Caco-2 (cell line): ENCODE measurements around the gene HRC. TPM values are rescaled to one million over a fixed set of nuclear protein-coding genes. Genes with fewer than 3 reads are reported as not detected.
A peak's percentile ranks its signal among the peaks of the same experiment; 100 is the strongest.

Experiments
- BruUV-seq: library from RNA; stranded (reverse); fragments of 400-500 nt; replicated peaks from 2 replicates; lab custom pipeline; 2021; lab: Mats Ljungman, UMichigan
- CTCF ChIA-PET: fragments of 300-600 bp; sonication (Branson Sonifier 250); formaldehyde crosslinking; loops from one replicate; lab custom pipeline; 2022; ENCODE audit warnings: antibody characterized with exemption; lab: Charles Lee
- POLR2A ChIA-PET: fragments of 300-600 bp; sonication (Branson Sonifier 250); formaldehyde crosslinking; loops from one replicate; lab custom pipeline; 2022; ENCODE audit warnings: antibody characterized with exemption; lab: Charles Lee
- DNase-seq, 2 experiments: peaks; one replicate each; pipeline versions ENCODE4 v3.0.0 to v3.0.0-alpha.2; 2020 to 2022
- H3K27me3 ChIP-seq: replicated peaks from 2 replicates; pipeline ENCODE4 v1.6.0; 2011; ENCODE audit warnings: low read length; ENCODE audit not compliant: control insufficient read depth, insufficient read depth
- H3K36me3 ChIP-seq: 2 replicates; pipeline ENCODE4 v1.5.1; 2011; ENCODE audit warnings: low read length; ENCODE audit not compliant: control insufficient read depth, insufficient read depth
- H3K4me1 ChIP-seq: fragments of 250-450 bp; sonication (Bioruptor Pico); 2 replicates; pipeline ENCODE4 v1.5.1; 2020; ENCODE audit warnings: mild to moderate bottlenecking
- H3K4me3 ChIP-seq: 2 replicates; pipeline ENCODE4 v1.5.1; 2011; ENCODE audit warnings: low read depth, mild to moderate bottlenecking, control low read depth, low read length
- H3K9me3 ChIP-seq: fragments of 250-450 bp; sonication (Bioruptor Pico); 2 replicates; pipeline ENCODE4 v1.5.1; 2020; ENCODE audit warnings: mild to moderate bottlenecking, moderate library complexity
- H3K27ac Mint-ChIP-seq: one replicate; pipeline ENCODE4 v1.8.0; 2022; ENCODE audit warnings: mixed read lengths; ENCODE audit not compliant: unreplicated experiment
- H3K27me3 Mint-ChIP-seq: one replicate; pipeline ENCODE4 v1.8.0; 2022; ENCODE audit warnings: mixed read lengths; ENCODE audit not compliant: insufficient read depth, unreplicated experiment
- H3K36me3 Mint-ChIP-seq: one replicate; pipeline ENCODE4 v1.8.0; 2022; ENCODE audit warnings: mild to moderate bottlenecking, mixed read lengths; ENCODE audit not compliant: insufficient read depth, unreplicated experiment
- H3K4me1 Mint-ChIP-seq: one replicate; pipeline ENCODE4 v1.8.0; 2022; ENCODE audit warnings: low read depth, mixed read lengths; ENCODE audit not compliant: unreplicated experiment
- H3K4me3 Mint-ChIP-seq: one replicate; pipeline ENCODE4 v1.8.0; 2022; ENCODE audit warnings: mild to moderate bottlenecking, moderate library complexity, mixed read lengths; ENCODE audit not compliant: unreplicated experiment
- H3K9me3 Mint-ChIP-seq: one replicate; pipeline ENCODE4 v1.8.0; 2022; ENCODE audit warnings: mixed read lengths; ENCODE audit not compliant: unreplicated experiment
- intact Hi-C: fragments of 100-400 bp; cut with micrococcal nuclease; formaldehyde crosslinking; loops from one replicate; pipeline ENCODE4 v1.10.0; 2022; ENCODE audit not compliant: unreplicated experiment
- total RNA-seq: library from RNA; stranded (reverse); gene quantifications from 2 replicates; pipeline ENCODE4 v1.2.3, GENCODE V29; 2022
- TF ChIP-seq, protein P1 (sequence below), 2 experiments: fragments of 200-600 bp in 1 of 2; IDR thresholded peaks; 1 replicate in 1 of 2; 2 replicates in 1 of 2; pipeline versions ENCODE4 v1.5.1 to v1.8.0; 2011 to 2022; ENCODE audit warnings: antibody characterized with exemption in 1 of 2, control low read depth in 1 of 2, inconsistent platforms in 1 of 2, low read depth in 1 of 2, low read length in 1 of 2, mild to moderate bottlenecking in 1 of 2, moderate library complexity in 1 of 2; ENCODE audit not compliant: insufficient read depth in 1 of 2, severe bottlenecking in 1 of 2, unreplicated experiment in 1 of 2

The HRC gene
- total RNA-seq, 1 experiment from 2014 or later = not detected

DNA sequence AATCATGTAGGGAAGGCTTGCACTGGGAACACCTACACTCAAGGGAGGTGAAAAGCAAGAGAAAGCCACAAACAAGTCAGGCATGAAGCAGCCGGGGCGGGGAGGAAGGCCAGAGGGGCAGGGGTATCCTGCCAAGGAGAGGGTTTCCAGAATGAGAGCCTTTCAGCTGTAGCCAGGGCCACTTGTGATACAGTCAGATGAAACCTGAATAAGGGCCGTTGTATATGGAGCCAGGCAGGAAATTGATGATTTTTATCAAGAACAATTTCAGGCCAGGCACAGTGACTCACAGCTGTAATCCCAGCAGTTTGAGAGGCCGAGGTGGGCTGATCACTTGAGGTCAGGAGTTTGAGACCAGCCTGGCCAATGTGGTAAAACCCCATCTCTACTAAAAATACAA lies 6.8 kb upstream of the HRC start:
- BruUV-seq = no TSS peak
- DNase-seq = no peak
- POLR2A ChIA-PET = no interaction called here
- no peak overlapping the region for H3K4me3 Mint-ChIP-seq
- no peaks in the 10 kb centered on the region for H3K9me3 Mint-ChIP-seq
- TF ChIP-seq, protein P1, sequence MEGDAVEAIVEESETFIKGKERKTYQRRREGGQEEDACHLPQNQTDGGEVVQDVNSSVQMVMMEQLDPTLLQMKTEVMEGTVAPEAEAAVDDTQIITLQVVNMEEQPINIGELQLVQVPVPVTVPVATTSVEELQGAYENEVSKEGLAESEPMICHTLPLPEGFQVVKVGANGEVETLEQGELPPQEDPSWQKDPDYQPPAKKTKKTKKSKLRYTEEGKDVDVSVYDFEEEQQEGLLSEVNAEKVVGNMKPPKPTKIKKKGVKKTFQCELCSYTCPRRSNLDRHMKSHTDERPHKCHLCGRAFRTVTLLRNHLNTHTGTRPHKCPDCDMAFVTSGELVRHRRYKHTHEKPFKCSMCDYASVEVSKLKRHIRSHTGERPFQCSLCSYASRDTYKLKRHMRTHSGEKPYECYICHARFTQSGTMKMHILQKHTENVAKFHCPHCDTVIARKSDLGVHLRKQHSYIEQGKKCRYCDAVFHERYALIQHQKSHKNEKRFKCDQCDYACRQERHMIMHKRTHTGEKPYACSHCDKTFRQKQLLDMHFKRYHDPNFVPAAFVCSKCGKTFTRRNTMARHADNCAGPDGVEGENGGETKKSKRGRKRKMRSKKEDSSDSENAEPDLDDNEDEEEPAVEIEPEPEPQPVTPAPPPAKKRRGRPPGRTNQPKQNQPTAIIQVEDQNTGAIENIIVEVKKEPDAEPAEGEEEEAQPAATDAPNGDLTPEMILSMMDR (IDR thresholded peaks at IDR 0.05; ENCODE audit: insufficient read depth in 1 of 2, low read depth in 1 of 2, low read length in 1 of 2, severe bottlenecking in 1 of 2, unreplicated experiment in 1 of 2) = no peak
- H3K4me3 ChIP-seq = no peak overlapping the region
- no peaks in the 10 kb centered on the region for H3K36me3 ChIP-seq
- 0 out of 2 replicates have a peak, but pooled peaks cover 11% of the 10 kb centered on the region for H3K4me1 ChIP-seq
- CTCF ChIA-PET = no interaction called here
- peaks cover 3% of the 10 kb centered on the region for H3K27me3 Mint-ChIP-seq
- H3K27ac Mint-ChIP-seq = no peak overlapping the region
- H3K36me3 Mint-ChIP-seq = peaks cover 12% of the 10 kb centered on the region
- no peaks in the 10 kb centered on the region for H3K27me3 ChIP-seq
- H3K4me1 Mint-ChIP-seq = peaks cover 31% of the 10 kb centered on the region
- no peaks in the 10 kb centered on the region for H3K9me3 ChIP-seq
- intact Hi-C loops = no loop called here

DNA sequence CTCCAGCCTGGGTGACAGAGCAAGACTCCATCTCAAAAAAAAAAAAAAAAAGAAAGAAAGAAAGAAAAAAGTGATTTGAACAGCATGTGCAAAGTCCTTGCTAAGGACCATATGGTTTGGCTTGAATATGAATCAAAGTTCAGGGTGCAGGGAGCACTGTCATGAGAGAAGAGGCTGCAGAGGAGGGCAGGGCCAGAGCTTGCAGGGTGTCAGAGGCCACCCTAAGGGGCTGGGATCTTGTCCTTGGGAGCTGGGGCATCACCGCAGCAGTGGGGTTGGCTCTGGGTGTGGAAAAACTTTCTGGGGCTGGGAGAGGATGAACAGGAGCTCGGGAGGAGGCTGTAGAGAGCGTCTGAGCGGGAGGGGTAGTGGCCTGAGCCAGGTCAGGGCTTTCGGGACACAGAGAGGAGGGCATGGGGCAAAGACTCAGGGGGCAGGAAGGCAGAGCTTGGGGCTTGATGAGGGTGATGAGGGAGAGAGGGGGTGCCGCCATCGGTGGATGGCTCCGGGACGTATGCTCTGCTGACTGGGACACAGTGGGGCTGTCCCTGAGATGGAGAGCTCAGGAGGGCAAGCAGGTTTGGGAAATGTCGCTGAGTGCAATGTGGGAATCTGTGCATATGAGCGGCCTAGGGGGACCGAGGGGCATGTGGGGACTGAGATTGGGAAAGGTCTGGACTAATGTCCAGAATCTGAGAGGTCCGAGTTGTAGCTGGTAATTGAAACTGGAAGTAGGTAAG lies 5.4 kb upstream of the HRC start:
- Histone ChIP-seq H3K4me3 (no peak overlapping the region), H3K9me3 (no peaks in the 10 kb centered on the region), H3K36me3 (no peaks in the 10 kb centered on the region), H3K4me1 (0 out of 2 replicates have a peak, but pooled peaks cover 11% of the 10 kb centered on the region), H3K27me3 (no peaks in the 10 kb centered on the region)
- H3K4me3 Mint-ChIP-seq = no peak overlapping the region
- CTCF ChIA-PET = interaction anchor here (0.7 kb wide), 1 partner anchor 886 kb away, joined by 4 read pairs; no protein-coding TSS in a partner anchor
- no TSS peak for BruUV-seq
- POLR2A ChIA-PET = interaction anchor here (0.8 kb wide), 1 partner anchor 12 kb away, joined by 3 read pairs; no protein-coding TSS in a partner anchor
- peaks cover 12% of the 10 kb centered on the region for H3K36me3 Mint-ChIP-seq
- H3K27ac Mint-ChIP-seq = no peak overlapping the region
- H3K4me1 Mint-ChIP-seq = peaks cover 31% of the 10 kb centered on the region
- peaks cover 3% of the 10 kb centered on the region for H3K27me3 Mint-ChIP-seq
- intact Hi-C loops = no loop called here
- no peaks in the 10 kb centered on the region for H3K9me3 Mint-ChIP-seq
- DNase-seq = no peak
- TF ChIP-seq, protein P1 (IDR thresholded peaks at IDR 0.05; ENCODE audit: insufficient read depth in 1 of 2, low read depth in 1 of 2, low read length in 1 of 2, severe bottlenecking in 1 of 2, unreplicated experiment in 1 of 2) = no peak

DNA sequence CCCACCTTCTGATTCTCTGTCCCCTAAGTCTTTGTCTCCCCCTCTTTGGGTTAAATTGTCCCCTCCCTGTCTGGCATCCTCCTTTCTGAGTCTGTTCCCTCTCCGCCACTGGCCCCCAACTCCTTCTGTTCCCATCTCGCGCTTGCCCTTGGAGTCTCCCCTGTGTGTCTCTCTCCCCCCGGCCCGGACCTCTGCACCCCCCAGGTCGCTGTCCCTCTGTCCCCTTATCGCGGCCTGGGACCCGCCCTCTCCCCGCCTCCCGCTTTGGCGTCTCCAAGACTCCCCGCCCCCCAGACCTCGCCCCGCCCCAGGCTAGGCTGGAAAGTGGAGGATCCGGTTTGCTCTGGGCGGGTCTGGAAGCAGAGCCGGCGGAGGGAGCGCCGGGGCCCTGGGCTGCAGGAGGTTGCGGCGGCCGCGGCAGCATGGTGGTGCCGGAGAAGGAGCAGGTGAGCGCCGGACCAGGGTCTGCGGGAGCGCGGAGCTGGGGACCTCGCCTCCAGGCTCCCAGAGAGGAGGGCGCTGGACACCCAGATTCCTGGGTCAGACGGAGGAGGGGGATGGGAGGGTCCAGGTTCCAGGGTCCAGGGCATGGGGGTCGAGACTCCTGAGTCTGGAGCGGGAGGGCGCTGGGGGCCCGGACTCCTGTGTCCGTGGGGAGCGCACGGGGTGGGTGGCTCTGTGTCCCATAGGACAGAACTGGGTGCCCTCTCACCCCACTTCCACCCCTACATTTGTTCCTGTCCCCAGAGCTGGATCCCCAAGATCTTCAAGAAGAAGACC lies 2.4 kb upstream of the HRC start, which contains the start of gene TRPM4:
TSS of gene TRPM4 (plus strand) at position 348 of the 780 bp plus-strand sequence. CDS start at position 423, 75 bp downstream.
- H3K27ac Mint-ChIP-seq = peak within 1 kb of the TSS; percentile 53
- TF ChIP-seq, protein P1 (IDR thresholded peaks at IDR 0.05; ENCODE audit: insufficient read depth in 1 of 2, low read depth in 1 of 2, low read length in 1 of 2, severe bottlenecking in 1 of 2, unreplicated experiment in 1 of 2) = no peak
- Histone ChIP-seq H3K4me1 (0 out of 2 replicates have a peak, but pooled peaks cover 11% of the 10 kb centered on the region), H3K27me3 (no peaks in the 10 kb centered on the region), H3K36me3 (no peaks in the 10 kb centered on the region), H3K4me3 (peak within 1 kb of the TSS; percentile 89), H3K9me3 (no peaks in the 10 kb centered on the region)
- peaks cover 20% of the 10 kb centered on the region for H3K36me3 Mint-ChIP-seq
- H3K4me3 Mint-ChIP-seq = peak within 1 kb of the TSS; percentile 86
- peaks cover 31% of the 10 kb centered on the region for H3K4me1 Mint-ChIP-seq
- peaks cover 3% of the 10 kb centered on the region for H3K27me3 Mint-ChIP-seq
- peak; percentile 95 to 98 for DNase-seq
- BruUV-seq = no TSS peak
- intact Hi-C loops = loop anchor here (1.0 kb wide), 1 partner anchor 8 kb away; no protein-coding TSS in a partner anchor
- H3K9me3 Mint-ChIP-seq = peaks cover 13% of the 10 kb centered on the region
- CTCF ChIA-PET = no interaction called here
- POLR2A ChIA-PET = no interaction called here
